Neuronal stem cell (in vitro differentiated cells): Measurements from ENCODE around the gene TRPM8.

Source experiments
- DNase-seq: peaks from one replicate; pipeline ENCODE4 v3.0.0-alpha.2; 2013; ENCODE audit warnings: low spot score
- H2AFZ ChIP-seq: one replicate; pipeline ENCODE4 v1.6.1; 2013; ENCODE audit warnings: mild to moderate bottlenecking, low read length, inconsistent platforms
- H2AK5ac ChIP-seq: 2 replicates; pipeline ENCODE4 v1.6.1; 2013; ENCODE audit warnings: low read depth, mild to moderate bottlenecking, inconsistent platforms, low read length, moderate library complexity, mixed read lengths
- H2BK120ac ChIP-seq: 2 replicates; pipeline ENCODE4 v1.6.1; 2013; ENCODE audit warnings: low read depth, mild to moderate bottlenecking, inconsistent platforms, low read length, moderate library complexity, mixed read lengths
- H2BK12ac ChIP-seq: one replicate; pipeline ENCODE4 v1.6.1; 2013; ENCODE audit warnings: low read length, inconsistent platforms
- H2BK15ac ChIP-seq: 2 replicates; pipeline ENCODE4 v1.6.1; 2013; ENCODE audit warnings: mild to moderate bottlenecking, low read length, inconsistent platforms, mixed read lengths
- H2BK5ac ChIP-seq: one replicate; pipeline ENCODE4 v1.6.1; 2013; ENCODE audit warnings: inconsistent platforms, mild to moderate bottlenecking, low read length, moderate library complexity
- H3K14ac ChIP-seq: one replicate; pipeline ENCODE4 v1.6.1; 2013; ENCODE audit warnings: low read length, inconsistent platforms
- H3K18ac ChIP-seq: 2 replicates; pipeline ENCODE4 v1.6.1; 2013; ENCODE audit warnings: low read length, inconsistent platforms
- H3K23ac ChIP-seq: 2 replicates; pipeline ENCODE4 v1.6.1; 2013; ENCODE audit warnings: low read depth, mild to moderate bottlenecking, mixed read lengths, low read length, inconsistent platforms; ENCODE audit not compliant: poor library complexity
- H3K27ac ChIP-seq: replicated peaks from 3 replicates; pipeline ENCODE4 v1.5.1; 2013; ENCODE audit warnings: low read length, inconsistent platforms
- H3K27me3 ChIP-seq, 3 experiments: 2 replicates each; pipeline ENCODE4 v1.6.1; 2013; ENCODE audit warnings: low read length in 3 of 3, mild to moderate bottlenecking in 2 of 3, inconsistent platforms in 1 of 3, low read depth in 1 of 3, mixed read lengths in 1 of 3, moderate library complexity in 1 of 3; ENCODE audit not compliant: control insufficient read depth in 3 of 3, insufficient read depth in 3 of 3
- H3K36me3 ChIP-seq, 2 donors: replicated peaks in 1 of 2; 2 replicates each; pipeline ENCODE4 v1.6.1; 2013; ENCODE audit warnings: low read length in 2 of 2; ENCODE audit not compliant: control insufficient read depth in 2 of 2, insufficient read depth in 2 of 2
- H3K4ac ChIP-seq: 2 replicates; pipeline ENCODE4 v1.6.1; 2013; ENCODE audit warnings: inconsistent platforms, mild to moderate bottlenecking, low read length, moderate library complexity
- H3K4me1 ChIP-seq, 2 donors: 1 replicate in 1 of 2; 2 replicates in 1 of 2; pipeline ENCODE4 v1.6.1; 2013; ENCODE audit warnings: low read length in 2 of 2, low read depth in 1 of 2; ENCODE audit not compliant: control insufficient read depth in 2 of 2, insufficient read depth in 1 of 2
- H3K4me2 ChIP-seq: one replicate; pipeline ENCODE4 v1.6.1; 2013; ENCODE audit warnings: mild to moderate bottlenecking, low read length, inconsistent platforms; ENCODE audit not compliant: insufficient read depth, poor library complexity, severe bottlenecking
- H3K4me3 ChIP-seq, 2 donors: 2 replicates each; pipeline ENCODE4 v1.5.1; 2013; ENCODE audit warnings: low read length in 2 of 2, mild to moderate bottlenecking in 2 of 2, inconsistent platforms in 1 of 2, moderate library complexity in 1 of 2
- H3K79me1 ChIP-seq: one replicate; pipeline ENCODE4 v1.6.1; 2013; ENCODE audit warnings: low read depth, mild to moderate bottlenecking, inconsistent platforms, low read length, moderate library complexity
- H3K9ac ChIP-seq: one replicate; pipeline ENCODE4 v1.6.1; 2013; ENCODE audit warnings: mild to moderate bottlenecking, low read depth, low read length, inconsistent platforms; ENCODE audit not compliant: poor library complexity
- H3K9me3 ChIP-seq, 2 donors: replicated peaks in 1 of 2; 2 replicates each; pipeline versions ENCODE3 to v1.6.1; 2013; ENCODE audit warnings: low read length in 2 of 2, mild to moderate bottlenecking in 2 of 2, inconsistent platforms in 1 of 2, low read depth in 1 of 2, mixed read lengths in 1 of 2, moderate library complexity in 1 of 2; ENCODE audit not compliant: control insufficient read depth in 2 of 2, insufficient read depth in 1 of 2
- H4K8ac ChIP-seq: one replicate; pipeline ENCODE4 v1.6.1; 2013; ENCODE audit warnings: low read depth, mild to moderate bottlenecking, inconsistent platforms, low read length, moderate library complexity
- H4K91ac ChIP-seq: one replicate; pipeline ENCODE4 v1.6.1; 2013; ENCODE audit warnings: low read length, low read depth, mild to moderate bottlenecking, inconsistent platforms; ENCODE audit not compliant: poor library complexity
- WGBS, 2 donors: extraction: QIAGEN DNeasy Blood & Tissue Kit; methylation state at CpG; one replicate each; pipeline ENCODE4 v1.1.7; 2013; ENCODE audit warnings: missing lambda C conversion rate in 2 of 2, mixed read lengths in 1 of 2; ENCODE audit not compliant: insufficient read length in 2 of 2, insufficient replicate concordance in 1 of 2; ENCODE audit errors: extremely low coverage in 2 of 2; 5-methylcytosine and 5-hydroxymethylcytosine counted together

TRPM8 gene

GRCh38 chr2:233940376-233941276 is 23.5 kb downstream of the TRPM8 start:
- Histone ChIP-seq H3K27me3 (no peaks in the 10 kb centered on the region), H4K8ac (no peak overlapping the region), H3K36me3 (peaks cover 0 to 5% of the 10 kb centered on the region in 2 donors), H4K91ac (no peak overlapping the region), H3K4me1 (peaks cover 0 to 4% of the 10 kb centered on the region in 2 donors), H2AFZ (no peak overlapping the region), H2BK120ac (no peak overlapping the region), H3K9me3 (no peaks in the 10 kb centered on the region), H2BK12ac (no peak overlapping the region), H3K27ac (no peak overlapping the region), H3K23ac (no peak overlapping the region), H2BK5ac (no peak overlapping the region), H3K4me3 (no peak overlapping the region), H3K14ac (no peak overlapping the region), H3K9ac (no peak overlapping the region), H3K18ac (no peak overlapping the region), H3K4ac (no peak overlapping the region), H3K4me2 (no peak overlapping the region), H2AK5ac (no peak overlapping the region), H2BK15ac (no peak overlapping the region), H3K79me1 (no peaks in the 10 kb centered on the region)
- 100% methylated on average over 1 of the region's 12 CpGs; no CpG with 5 or more reads in 1 of the 2 donors for WGBS, 2 donors
- no peak for DNase-seq

- Histone ChIP-seq H3K9me3 (no peaks in the 10 kb centered on the region), H2BK12ac (no peak overlapping the region), H3K4me1 (peaks cover 0 to 4% of the 10 kb centered on the region in 2 donors), H2AFZ (no peak overlapping the region), H4K91ac (no peak overlapping the region), H3K23ac (no peak overlapping the region), H2AK5ac (no peak overlapping the region), H2BK120ac (no peak overlapping the region), H3K79me1 (no peaks in the 10 kb centered on the region), H3K4me2 (no peak overlapping the region), H3K4ac (no peak overlapping the region), H3K27me3 (no peaks in the 10 kb centered on the region), H3K18ac (no peak overlapping the region), H3K14ac (no peak overlapping the region), H3K9ac (no peak overlapping the region), H2BK5ac (no peak overlapping the region), H4K8ac (no peak overlapping the region), H3K27ac (no peak overlapping the region), H3K36me3 (peaks cover 0 to 5% of the 10 kb centered on the region in 2 donors), H3K4me3 (no peak overlapping the region), H2BK15ac (no peak overlapping the region)
- no peak for DNase-seq
- WGBS, 2 donors = no CpG with 5 or more reads among the region's 4 CpGs
These were observed 25.6 kb downstream of the TRPM8 start for GRCh38 chr2:233942731-233943130.

GRCh38 chr2:233944269-233944668 is 27.1 kb downstream of the TRPM8 start:
- WGBS, 2 donors = no CpG with 5 or more reads among the region's 1 CpG
- Histone ChIP-seq H3K18ac (no peak overlapping the region), H3K4me3 (no peak overlapping the region), H3K36me3 (peaks cover 0 to 5% of the 10 kb centered on the region in 2 donors), H4K91ac (no peak overlapping the region), H3K27me3 (no peaks in the 10 kb centered on the region), H2AFZ (no peak overlapping the region), H3K4ac (no peak overlapping the region), H2BK15ac (no peak overlapping the region), H4K8ac (no peak overlapping the region), H3K79me1 (no peaks in the 10 kb centered on the region), H3K14ac (no peak overlapping the region), H3K9me3 (no peaks in the 10 kb centered on the region), H3K9ac (no peak overlapping the region), H3K23ac (no peak overlapping the region), H2AK5ac (no peak overlapping the region), H2BK12ac (no peak overlapping the region), H3K4me1 (peaks cover 0 to 4% of the 10 kb centered on the region in 2 donors), H3K27ac (no peak overlapping the region), H2BK120ac (no peak overlapping the region), H2BK5ac (no peak overlapping the region), H3K4me2 (no peak overlapping the region)
- DNase-seq = no peak

- DNase-seq = no peak
- Histone ChIP-seq H2BK12ac (no peak overlapping the region), H4K91ac (no peak overlapping the region), H2BK5ac (no peak overlapping the region), H3K23ac (no peak overlapping the region), H3K4me3 (no peak overlapping the region), H3K9ac (no peak overlapping the region), H2BK15ac (no peak overlapping the region), H2BK120ac (no peak overlapping the region), H2AFZ (no peak overlapping the region), H4K8ac (no peak overlapping the region), H3K18ac (no peak overlapping the region), H3K36me3 (peaks cover 0 to 5% of the 10 kb centered on the region in 2 donors), H3K4me2 (no peak overlapping the region), H3K27me3 (no peaks in the 10 kb centered on the region), H3K4me1 (peaks cover 0 to 4% of the 10 kb centered on the region in 2 donors), H3K79me1 (no peaks in the 10 kb centered on the region), H3K9me3 (no peaks in the 10 kb centered on the region), H3K14ac (no peak overlapping the region), H3K4ac (no peak overlapping the region), H2AK5ac (no peak overlapping the region), H3K27ac (no peak overlapping the region)
- no CpG with 5 or more reads among the region's 1 CpG for WGBS, 2 donors
These were observed 27.5 kb downstream of the TRPM8 start for GRCh38 chr2:233944722-233945121.
